NK-92 (cell line): ENCODE results near the gene CTSD.

ENCODE experiments used
- DNase-seq: peaks from one replicate; lab custom pipeline; 2025; ENCODE audit not compliant: unreplicated experiment; lab: John Stamatoyannopoulos, UW

The CTSD gene

DNA sequence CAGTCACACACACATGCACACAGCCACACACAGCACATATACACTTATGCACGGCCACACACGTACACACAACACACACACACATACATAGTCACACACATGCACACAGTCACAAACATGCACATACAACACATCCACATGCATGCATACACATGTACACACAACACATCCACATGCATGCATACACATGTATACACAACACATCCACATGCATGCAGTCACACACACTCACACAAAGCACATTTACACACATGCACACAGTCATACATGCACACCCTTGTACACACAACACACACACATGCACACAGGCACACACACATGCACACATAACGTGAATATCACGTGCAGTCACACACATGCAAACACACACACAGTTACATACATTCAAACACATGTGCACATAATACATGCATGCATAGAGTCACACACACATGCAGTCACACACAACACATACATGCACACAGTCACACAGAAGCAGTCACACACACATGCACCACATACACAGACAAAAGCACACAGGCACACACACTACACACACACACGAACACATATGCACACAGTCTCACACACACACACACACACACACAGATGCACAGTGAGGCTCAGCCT is 32.2 kb downstream of the CTSD start:
- no peak for DNase-seq

DNA sequence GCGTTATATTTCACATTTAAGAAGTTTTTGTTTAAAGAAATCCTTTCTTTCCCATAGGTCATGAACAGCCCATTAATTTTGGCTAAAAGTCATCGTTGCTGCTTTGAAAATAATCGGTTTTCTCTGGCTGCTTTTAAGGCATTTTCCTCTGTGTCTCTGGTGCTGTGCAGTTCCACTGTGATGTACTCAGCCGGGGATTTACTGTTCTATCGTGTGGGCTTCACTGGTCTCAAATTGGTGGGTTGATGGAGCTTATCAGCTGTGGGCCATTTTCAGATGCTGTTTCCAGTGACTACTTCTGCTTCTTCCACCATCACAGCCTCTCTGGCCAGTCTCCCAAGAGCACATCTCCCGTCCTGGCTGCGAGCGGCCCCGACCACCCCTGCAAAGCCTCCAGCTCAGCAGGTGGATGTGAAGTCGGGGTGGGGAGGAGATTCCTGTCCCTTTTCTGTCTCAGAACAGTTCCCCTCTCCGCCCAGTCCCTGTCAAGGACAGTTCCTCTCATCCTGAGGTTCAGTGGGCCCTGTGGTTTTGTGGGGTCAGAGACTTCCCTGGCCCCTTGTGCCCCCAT is 33.6 kb downstream of the CTSD start:
- no peak for DNase-seq

DNA sequence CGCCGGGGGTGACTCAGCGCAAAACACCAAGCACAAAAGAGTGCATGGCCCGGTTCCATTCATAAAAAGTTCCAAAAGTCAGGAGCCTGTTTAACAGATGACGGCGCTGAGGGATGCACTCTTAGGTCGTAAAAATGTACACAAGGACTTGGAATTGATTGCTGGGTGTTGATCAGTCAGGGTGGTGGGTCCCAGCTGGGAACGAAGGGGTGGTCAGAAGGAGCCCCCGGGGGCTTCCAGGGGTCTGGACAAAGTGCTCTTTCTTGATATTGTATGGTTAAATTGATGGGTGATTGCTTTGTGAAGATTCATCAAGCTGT is 34.1 kb downstream of the CTSD start:
- DNase-seq = no peak

DNA sequence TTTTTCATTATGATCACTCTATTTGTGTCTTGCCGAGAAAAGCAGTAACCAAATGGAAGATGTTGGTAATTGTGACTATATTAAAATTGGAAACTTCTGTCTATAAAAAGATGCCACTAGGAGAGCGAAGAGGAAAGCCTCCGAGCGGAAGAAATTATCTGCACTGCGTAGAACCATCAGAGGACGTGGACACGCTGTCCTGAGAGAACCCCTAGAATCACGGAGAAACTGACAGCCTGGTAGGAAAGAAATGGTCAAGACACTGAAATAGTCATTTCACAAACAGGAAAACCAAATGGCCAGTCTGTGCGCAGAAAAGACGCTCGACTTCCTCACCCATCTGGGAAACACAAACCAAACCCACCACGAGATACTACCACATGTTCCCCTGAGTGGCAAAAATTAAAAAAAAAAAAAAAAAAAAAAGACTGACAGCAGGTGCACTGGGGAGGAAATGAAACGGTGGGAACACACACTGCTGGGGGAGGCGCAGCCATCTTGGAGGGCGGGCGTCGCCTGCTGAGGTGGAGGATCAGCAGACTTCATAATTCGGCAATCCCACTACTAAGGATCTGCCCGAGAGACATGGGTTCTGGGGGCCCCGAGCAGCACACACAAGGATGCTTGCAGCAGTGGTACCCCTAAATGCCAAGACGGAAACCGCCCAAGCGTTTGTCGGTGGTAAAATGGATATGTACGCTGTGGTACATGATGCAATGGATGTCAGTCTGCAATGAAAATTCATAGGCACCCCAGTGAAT is 34.6 kb downstream of the CTSD start:
- DNase-seq = no peak

GRCh38 chr11:1728301-1728700 is 35.4 kb downstream of the CTSD start:
- DNase-seq = no peak

- DNase-seq = no peak
Measured at GRCh38 chr11:1727861-1728260, 35.9 kb downstream of the CTSD start.

DNA sequence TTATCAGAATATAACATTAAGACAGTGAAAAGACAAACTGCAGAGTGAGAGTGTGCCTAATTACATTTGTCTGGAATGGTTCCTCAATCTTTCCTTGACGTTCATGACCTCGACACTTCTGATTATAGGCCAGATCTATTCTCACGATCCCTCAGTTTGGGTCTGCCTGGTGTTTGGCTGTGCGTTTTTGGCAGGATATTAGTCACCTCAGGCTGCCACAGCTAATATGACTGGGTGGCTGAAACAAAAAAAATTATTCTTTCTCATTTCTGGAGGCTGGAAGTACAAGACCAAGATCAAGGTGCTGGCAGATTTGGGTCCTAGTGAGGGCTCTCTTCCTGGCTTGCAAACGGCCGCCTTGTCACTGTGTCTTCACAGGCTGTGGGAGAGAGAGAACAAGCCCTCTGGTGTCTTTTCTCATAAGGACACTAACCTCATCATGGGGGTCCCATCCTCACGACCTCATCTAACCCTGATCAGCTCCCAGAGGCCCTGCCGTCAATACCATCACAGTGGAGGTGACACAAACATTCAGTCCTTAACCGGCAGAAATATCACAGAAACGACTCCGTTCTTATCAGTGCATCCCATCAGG is 36.5 kb downstream of the CTSD start:
- no peak for DNase-seq

DNA sequence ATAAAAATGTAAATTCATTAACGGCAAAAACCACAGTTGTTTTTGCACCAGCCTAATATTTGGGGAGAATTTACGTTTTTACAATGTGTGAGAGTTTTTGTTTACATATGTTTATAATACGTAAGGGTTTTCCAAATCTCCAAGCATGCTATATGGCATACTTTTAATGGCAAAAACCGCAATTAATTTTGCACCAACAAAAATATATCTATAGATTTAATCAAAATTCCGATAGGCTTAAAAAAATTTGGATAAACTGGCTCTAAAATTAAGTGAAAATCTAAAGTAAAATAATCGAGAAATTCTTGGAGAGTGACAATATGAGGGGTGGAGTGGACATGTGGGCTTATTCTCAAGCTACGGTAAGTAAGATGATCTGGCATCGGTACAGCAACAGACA is 43.9 kb downstream of the CTSD start:
- no peak for DNase-seq

DNA sequence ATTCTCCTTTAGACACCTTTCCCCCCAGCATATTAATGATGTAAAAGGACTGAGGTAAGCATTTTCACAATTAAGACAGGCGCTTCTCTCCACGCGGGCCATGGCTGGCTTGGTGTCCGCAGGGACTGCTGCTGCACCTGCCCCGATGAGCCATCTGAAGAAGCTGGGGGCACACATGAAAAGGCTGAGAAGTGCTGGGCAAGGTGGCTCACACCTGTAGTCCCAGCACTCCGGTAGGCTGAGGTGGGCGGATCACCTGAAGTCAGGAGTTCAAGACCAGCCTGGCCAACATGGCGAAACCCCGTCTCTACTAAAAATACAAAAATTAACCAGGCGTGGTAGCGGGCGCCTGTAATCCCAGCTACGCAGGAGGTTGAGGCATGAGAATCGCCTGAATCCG is 45.4 kb downstream of the CTSD start:
- DNase-seq = no peak

GRCh38 chr11:1717745-1718144 is 46.0 kb downstream of the CTSD start:
- no peak for DNase-seq

DNA sequence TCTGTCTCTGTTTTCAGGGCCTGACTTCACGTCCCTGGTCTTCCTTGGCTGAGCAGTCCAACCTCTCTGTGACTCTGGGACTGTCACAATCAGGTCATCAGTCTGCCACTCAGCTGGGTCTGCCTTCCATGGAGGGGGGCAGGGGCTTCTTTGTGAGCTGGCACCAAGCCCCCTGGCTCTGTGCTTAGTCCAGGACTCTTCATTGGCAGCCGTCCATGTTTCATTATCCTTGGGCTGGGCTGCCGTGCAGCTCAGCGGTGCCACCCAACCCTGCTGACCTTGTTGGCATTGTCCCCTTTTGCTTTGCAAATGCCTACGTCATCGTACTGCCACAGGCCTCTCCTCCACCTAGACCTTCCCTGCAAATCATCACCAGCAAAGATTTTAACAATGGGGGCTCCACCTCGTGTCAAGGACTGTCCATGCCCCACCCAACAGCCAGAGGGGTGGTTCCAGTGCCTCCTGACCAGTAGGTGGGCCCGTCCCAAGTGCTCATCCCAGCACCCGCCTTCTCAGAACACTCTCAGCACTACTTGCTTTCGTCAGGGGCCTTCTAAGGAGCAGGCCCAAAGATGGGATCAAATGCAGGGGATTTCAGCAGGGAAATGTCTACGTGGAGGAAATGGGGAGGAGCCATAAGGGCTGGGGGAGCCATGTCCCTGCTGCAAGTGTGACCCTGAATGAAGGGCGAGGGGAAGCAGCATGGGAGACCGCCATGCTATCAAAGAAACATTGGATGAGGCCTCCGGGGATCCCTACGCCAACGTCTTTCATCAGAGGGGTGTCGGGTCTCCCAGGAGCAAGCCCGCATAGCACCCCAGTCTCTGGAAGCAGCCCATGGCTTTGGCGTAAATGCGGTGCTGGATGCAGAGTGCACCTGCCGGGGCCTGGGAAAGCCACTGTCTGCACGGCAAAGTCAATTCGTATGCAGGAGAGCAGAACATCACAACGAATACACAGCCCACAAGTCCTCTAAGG is 48.5 kb downstream of the CTSD start:
- DNase-seq = no peak

- DNase-seq = no peak
Measured at GRCh38 chr11:1708716-1709115, 55.0 kb downstream of the CTSD start.

DNA sequence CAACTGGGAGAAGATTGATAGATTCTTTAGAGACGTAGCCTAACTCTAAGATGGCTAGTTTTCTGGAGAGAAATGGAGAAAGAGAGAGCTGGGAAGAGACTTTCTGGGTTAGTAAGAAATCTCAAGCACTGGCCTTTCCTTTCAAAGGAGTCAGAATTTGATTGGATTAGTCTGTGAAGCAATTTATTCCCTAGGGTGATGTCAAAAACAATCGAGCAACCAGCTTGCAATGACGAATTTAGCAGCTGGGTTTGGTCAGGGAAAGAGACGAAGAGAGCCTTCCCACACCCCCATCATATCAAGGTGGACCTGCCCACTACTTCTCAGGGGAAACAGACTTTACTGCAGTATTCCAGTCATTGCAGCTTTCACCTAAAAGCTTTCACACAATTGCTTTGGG is 56.0 kb downstream of the CTSD start:
- no peak for DNase-seq

DNA sequence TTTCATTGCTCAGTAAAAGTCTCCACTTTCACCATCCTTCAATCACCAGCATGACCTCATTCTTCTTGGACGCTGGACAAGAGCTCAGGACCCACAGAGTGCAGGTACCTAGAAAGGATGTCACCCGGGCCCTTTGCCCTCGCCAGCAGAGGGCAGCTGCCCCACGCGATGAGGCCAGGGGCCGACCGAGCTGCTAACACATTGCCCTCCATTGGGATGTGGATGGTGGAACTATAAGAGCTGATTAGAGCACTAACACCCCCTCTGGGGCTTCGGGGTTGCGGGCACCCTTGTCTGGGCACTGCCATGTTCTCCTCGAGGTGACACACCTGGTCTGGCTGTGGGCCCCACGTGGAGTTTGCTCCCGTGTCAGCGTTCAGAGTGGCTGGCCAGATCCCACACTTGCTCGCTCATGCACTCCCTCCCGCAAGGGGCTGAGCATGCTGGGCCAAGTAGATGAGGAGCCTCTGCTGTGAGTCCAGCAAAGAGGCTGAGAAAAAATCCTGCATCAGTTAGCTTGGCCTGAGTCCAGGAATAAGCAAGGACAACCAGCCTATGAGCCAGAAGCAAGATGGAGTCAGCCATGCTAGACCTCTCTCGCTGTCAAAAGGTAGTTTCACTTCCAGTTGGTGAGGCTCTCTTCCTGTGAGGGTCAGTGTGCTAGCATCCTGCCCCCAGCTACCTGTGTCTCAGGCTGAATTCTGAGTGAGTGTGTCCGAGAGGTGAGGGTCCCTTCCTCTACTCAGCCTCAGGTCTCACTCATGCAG is 56.9 kb downstream of the CTSD start:
- DNase-seq = no peak

DNA sequence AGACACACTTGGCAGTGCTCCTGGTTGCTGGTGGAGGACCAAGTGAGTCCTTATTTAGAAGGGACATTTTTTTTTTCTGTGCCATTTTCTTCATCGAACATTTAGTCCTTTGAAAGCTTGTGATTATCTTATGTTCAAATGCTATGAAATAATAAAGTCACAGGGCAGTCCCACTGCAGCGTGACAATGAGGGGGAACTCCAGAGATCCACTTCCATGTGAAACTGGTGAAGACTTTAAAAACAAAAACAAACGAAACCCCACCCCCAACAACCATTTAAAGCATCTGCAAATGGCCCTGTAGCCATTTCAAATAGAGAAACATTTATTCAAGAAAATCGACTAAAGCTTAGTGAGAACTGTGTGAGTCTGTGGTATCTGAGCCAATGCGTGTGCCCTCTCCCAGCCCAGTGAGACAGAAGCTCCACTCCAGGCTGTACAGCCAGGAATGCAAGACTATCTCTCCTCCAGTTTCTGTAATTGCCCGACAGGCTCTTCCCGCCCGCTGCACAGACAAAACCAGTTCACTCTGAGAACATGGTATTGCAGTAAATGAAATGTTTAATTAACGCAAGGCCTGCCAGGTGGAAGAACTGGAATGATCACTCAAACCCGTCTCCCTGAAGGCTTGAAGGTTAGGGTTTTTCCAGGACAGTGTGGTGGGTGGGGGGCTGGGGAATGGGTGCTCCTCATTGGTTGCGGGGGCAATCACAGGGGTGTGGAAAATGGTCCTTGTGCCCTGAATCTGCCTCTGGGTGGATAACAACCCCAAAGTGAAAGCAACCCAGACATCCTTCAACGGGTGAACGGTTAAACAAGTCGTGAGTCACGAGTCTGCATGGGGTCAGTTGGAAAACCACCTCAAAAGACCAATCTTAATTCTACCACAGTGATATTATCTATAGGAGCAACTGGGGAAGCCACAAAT is 58.3 kb downstream of the CTSD start:
- DNase-seq = no peak

DNA sequence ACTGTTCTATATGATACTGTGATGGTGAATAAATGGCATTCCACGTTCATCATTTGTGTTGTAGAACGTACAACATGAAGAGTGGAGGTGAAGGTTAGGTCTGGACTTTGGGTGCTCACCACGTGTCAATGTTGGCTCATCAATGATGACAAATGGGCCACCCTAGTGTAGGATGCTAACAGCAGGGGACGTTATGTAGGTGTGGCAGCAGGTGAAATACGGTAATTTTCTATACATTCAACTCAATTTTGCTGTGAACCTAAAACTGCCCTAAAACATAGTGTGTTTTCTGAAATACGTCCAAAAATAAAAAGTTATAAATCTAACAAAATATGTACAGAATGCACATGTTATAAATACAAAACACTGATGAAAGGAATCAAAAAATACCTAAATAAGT is 60.6 kb downstream of the CTSD start:
- DNase-seq = no peak
